H1 (cell line): ENCODE measurements around the gene DLEC1. TPM values are rescaled to one million over a fixed set of nuclear protein-coding genes. Genes with fewer than 3 reads are reported as not detected.

Source experiments
- CTCF ChIA-PET: fragments of 300-600 bp; sonication (Branson Sonifier 250); formaldehyde crosslinking; loops from one replicate; lab custom pipeline; 2021; ENCODE audit not compliant: partially characterized antibody; lab: Charles Lee
- POLR2A ChIA-PET: fragments of 300-600 bp; sonication (Branson Sonifier 250); formaldehyde crosslinking; loops from one replicate; lab custom pipeline; 2021; ENCODE audit warnings: inconsistent platforms; ENCODE audit not compliant: partially characterized antibody; lab: Charles Lee
- DNase-seq, 2 experiments: peaks; one replicate each; pipeline versions ENCODE4 v3.0.0 to v3.0.0-alpha.2; 2010 to 2022; ENCODE audit warnings: low spot score in 2 of 2, low read depth in 1 of 2, mixed read lengths in 1 of 2
- FAIRE-seq: peaks from 2 replicates; lab custom pipeline; 2011; peaks lifted over from hg19 to GRCh38; lab: Jason Lieb, UNC
- H2AFZ ChIP-seq: 2 replicates; pipeline ENCODE4 v1.8.1; 2012; ENCODE audit warnings: low read length, inconsistent platforms
- H2AK5ac ChIP-seq: 2 replicates; pipeline ENCODE4 v1.6.1; 2013; ENCODE audit warnings: low read depth, low read length
- H2BK120ac ChIP-seq: replicated peaks from 2 replicates; pipeline ENCODE3; 2013; ENCODE audit warnings: low read depth, low read length, inconsistent platforms
- H2BK12ac ChIP-seq: 2 replicates; pipeline ENCODE4 v1.6.1; 2013; ENCODE audit warnings: low read depth, low read length
- H2BK15ac ChIP-seq: 2 replicates; pipeline ENCODE4 v1.6.1; 2013; ENCODE audit warnings: low read length
- H2BK20ac ChIP-seq: 2 replicates; pipeline ENCODE4 v1.6.1; 2013; ENCODE audit warnings: low read length
- H2BK5ac ChIP-seq: 2 replicates; pipeline ENCODE4 v1.6.1; 2013; ENCODE audit warnings: low read depth, low read length
- H3K14ac ChIP-seq: 2 replicates; pipeline ENCODE4 v1.6.1; 2013; ENCODE audit warnings: inconsistent platforms; ENCODE audit not compliant: insufficient read length
- H3K18ac ChIP-seq: 2 replicates; pipeline ENCODE4 v1.6.1; 2013; ENCODE audit warnings: low read length; ENCODE audit errors: extremely low read depth
- H3K23ac ChIP-seq: 2 replicates; pipeline ENCODE4 v1.6.1; 2013; ENCODE audit warnings: inconsistent platforms; ENCODE audit not compliant: insufficient read length
- H3K23me2 ChIP-seq: 2 replicates; pipeline ENCODE4 v1.6.1; 2013; ENCODE audit warnings: low read depth, low read length
- H3K27ac ChIP-seq: 2 replicates; pipeline ENCODE4 v1.6.1; 2011; ENCODE audit warnings: low read depth, low read length, inconsistent platforms
- H3K27me3 ChIP-seq, 4 experiments: replicated peaks in 1 of 4; 1 replicate in 1 of 4; 2 replicates in 3 of 4; pipeline versions ENCODE4 v1.6.1 to v1.8.1; 2011 to 2013; ENCODE audit warnings: low read length in 3 of 4, mild to moderate bottlenecking in 3 of 4, inconsistent platforms in 2 of 4, mixed read lengths in 2 of 4, moderate library complexity in 1 of 4; ENCODE audit not compliant: control insufficient read depth in 3 of 4, insufficient read depth in 3 of 4; ENCODE audit errors: extremely low read depth in 1 of 4
- H3K36me3 ChIP-seq, 4 experiments: 2 replicates each; pipeline versions ENCODE4 v1.6.1 to v1.8.1; 2011 to 2013; ENCODE audit warnings: mild to moderate bottlenecking in 4 of 4, low read length in 3 of 4, moderate library complexity in 2 of 4, control low read depth in 1 of 4, inconsistent platforms in 1 of 4; ENCODE audit not compliant: insufficient read depth in 4 of 4, control insufficient read depth in 2 of 4
- H3K4ac ChIP-seq: replicated peaks from 2 replicates; pipeline ENCODE3; 2013; ENCODE audit warnings: low read length, low read depth, mixed read lengths, inconsistent platforms; ENCODE audit not compliant: insufficient read length
- H3K4me1 ChIP-seq, 4 experiments: replicated peaks in 1 of 4; 1 replicate in 1 of 4; 2 replicates in 3 of 4; pipeline versions ENCODE4 v1.6.1 to v1.8.1; 2011 to 2013; ENCODE audit warnings: low read length in 3 of 4, inconsistent platforms in 2 of 4, mixed read lengths in 1 of 4; ENCODE audit not compliant: insufficient read depth in 4 of 4, control insufficient read depth in 3 of 4
- H3K4me2 ChIP-seq, 2 experiments: 2 replicates each; pipeline versions ENCODE4 v1.6.1 to v1.8.1; 2011 to 2013; ENCODE audit warnings: low read depth in 2 of 2, low read length in 2 of 2, control low read depth in 1 of 2, inconsistent platforms in 1 of 2, mild to moderate bottlenecking in 1 of 2; ENCODE audit not compliant: insufficient read depth in 1 of 2
- H3K4me3 ChIP-seq, 4 experiments: fragments of 200-600, 300-600 bp in 1 of 4; sonication (generic), shearing (Covaris generic), sonication (Bioruptor Twin) in 1 of 4; 2 replicates each; pipeline versions ENCODE4 v1.5.1 to v1.8.1; 2011 to 2016; ENCODE audit warnings: low read length in 4 of 4, low read depth in 3 of 4, control low read depth in 2 of 4, inconsistent platforms in 2 of 4, mild to moderate bottlenecking in 2 of 4, mixed read lengths in 1 of 4, moderate library complexity in 1 of 4; ENCODE audit not compliant: insufficient read depth in 2 of 4; ENCODE audit errors: extremely low read depth in 1 of 4
- H3K56ac ChIP-seq: replicated peaks from 2 replicates; pipeline ENCODE3; 2013; ENCODE audit warnings: low read depth, mild to moderate bottlenecking, mixed read lengths, low read length, inconsistent platforms; ENCODE audit not compliant: insufficient read length
- H3K79me1 ChIP-seq: 2 replicates; pipeline ENCODE4 v1.6.1; 2013; ENCODE audit warnings: low read depth, low read length, control low read depth
- H3K79me2 ChIP-seq, 2 experiments: 2 replicates each; pipeline versions ENCODE4 v1.6.1 to v1.8.1; 2012 to 2013; ENCODE audit warnings: low read length in 2 of 2, mild to moderate bottlenecking in 2 of 2, inconsistent platforms in 1 of 2; ENCODE audit not compliant: insufficient read depth in 2 of 2, control insufficient read depth in 1 of 2
- H3K9ac ChIP-seq, 4 experiments: replicated peaks in 1 of 4; 1 replicate in 1 of 4; 2 replicates in 3 of 4; pipeline versions ENCODE4 v1.6.1 to v1.8.1; 2011 to 2013; ENCODE audit warnings: low read depth in 3 of 4, low read length in 3 of 4, control low read depth in 2 of 4, mild to moderate bottlenecking in 2 of 4, moderate library complexity in 2 of 4, inconsistent platforms in 1 of 4; ENCODE audit errors: extremely low read depth in 1 of 4
- H3K9me3 ChIP-seq, 2 experiments: 2 replicates each; pipeline versions ENCODE4 v1.6.1 to v1.8.1; 2012 to 2013; ENCODE audit warnings: mild to moderate bottlenecking in 2 of 2, moderate library complexity in 2 of 2, control low read depth in 1 of 2, inconsistent platforms in 1 of 2, low read depth in 1 of 2, low read length in 1 of 2, mixed read lengths in 1 of 2; ENCODE audit not compliant: insufficient read depth in 2 of 2
- H4K20me1 ChIP-seq, 2 experiments: replicated peaks in 1 of 2; 2 replicates each; pipeline versions ENCODE3 to v1.8.1; 2011 to 2013; ENCODE audit warnings: inconsistent platforms in 2 of 2, low read length in 2 of 2, mild to moderate bottlenecking in 1 of 2; ENCODE audit not compliant: insufficient read depth in 2 of 2, control insufficient read depth in 1 of 2
- H4K5ac ChIP-seq: 2 replicates; pipeline ENCODE4 v1.6.1; 2013; ENCODE audit warnings: low read length, low read depth, mixed read lengths, inconsistent platforms; ENCODE audit not compliant: insufficient read length
- H4K8ac ChIP-seq: 2 replicates; pipeline ENCODE4 v1.8.0; 2013; ENCODE audit warnings: mild to moderate bottlenecking, moderate library complexity, low read length, inconsistent platforms; ENCODE audit not compliant: insufficient read depth; ENCODE audit errors: extremely low read depth
- H4K91ac ChIP-seq: replicated peaks from 2 replicates; pipeline ENCODE3; 2013; ENCODE audit warnings: low read length, mixed read lengths, inconsistent platforms; ENCODE audit not compliant: insufficient read length
- ASH2L ChIP-seq: fragments of 200-600, 300-600 bp; sonication (generic); IDR thresholded peaks from one replicate; pipeline ENCODE4 v1.7.1; 2017; ENCODE audit warnings: low read length
- BACH1 ChIP-seq: IDR thresholded peaks from 2 replicates; pipeline ENCODE4 v1.6.1; 2012; ENCODE audit warnings: low read length, improper control_type of control experiment
- KDM1A ChIP-seq: fragments of 200-600, 300-600 bp; sonication (generic); IDR thresholded peaks from 2 replicates; pipeline ENCODE4 v1.7.1; 2016; ENCODE audit warnings: mild to moderate bottlenecking, low read length, borderline replicate concordance
- KDM5A ChIP-seq: fragments of 200-600 bp; IDR thresholded peaks from 2 replicates; pipeline ENCODE4 v1.7.1; 2012; ENCODE audit warnings: mild to moderate bottlenecking, low read length, inconsistent platforms, mixed read lengths
- NANOG ChIP-seq: IDR thresholded peaks from 2 replicates; pipeline ENCODE4 v1.6.1; 2011; ENCODE audit warnings: low read length, low read depth, mild to moderate bottlenecking, inconsistent platforms; ENCODE audit not compliant: insufficient read depth, poor library complexity, severe bottlenecking
- NRF1 ChIP-seq: IDR thresholded peaks from 2 replicates; pipeline ENCODE4 v1.6.1; 2011; ENCODE audit warnings: mild to moderate bottlenecking, low read depth, low read length, improper control_type of control experiment
- PHF8 ChIP-seq: fragments of 200-600 bp; sonication (generic); conservative IDR thresholded peaks from 2 replicates; pipeline ENCODE4 v1.7.1; 2012; ENCODE audit warnings: low read depth, mild to moderate bottlenecking, inconsistent platforms, low read length, moderate library complexity
- RBBP5 ChIP-seq: IDR thresholded peaks from 2 replicates; pipeline ENCODE4 v1.7.1; 2012; ENCODE audit warnings: low read depth, mild to moderate bottlenecking, inconsistent platforms, low read length, moderate library complexity, borderline replicate concordance
- SUZ12 ChIP-seq: fragments of 200-600 bp; sonication (generic); IDR thresholded peaks from 2 replicates; pipeline ENCODE4 v1.6.1; 2012; ENCODE audit warnings: mild to moderate bottlenecking, inconsistent platforms, low read length, moderate library complexity, mixed read lengths
- WGBS, 2 experiments: shearing (Covaris generic) in 1 of 2; methylation state at CpG; one replicate each; pipeline versions ENCODE4 v1.1.6 to v1.1.7; 2013 to 2015; ENCODE audit warnings: low lambda C conversion rate in 2 of 2, mixed read lengths in 2 of 2, inconsistent platforms in 1 of 2, low coverage in 1 of 2, missing lambda C conversion rate in 1 of 2; ENCODE audit not compliant: insufficient replicate concordance in 2 of 2, insufficient coverage in 1 of 2, insufficient read length in 1 of 2; ENCODE audit errors: extremely low coverage in 1 of 2, missing lambda C conversion rate in 1 of 2; 5-methylcytosine and 5-hydroxymethylcytosine counted together
- polyA plus RNA-seq, 7 experiments: library from polyadenylated mRNA; depleted of rRNA in 3 of 7; stranded (reverse) in 5 of 7; unstranded in 2 of 7; fragments of >200 nt in 5 of 7; fragments of 200-250 nt in 2 of 7; gene quantifications; 1 replicate in 5 of 7; 2 replicates in 1 of 7; 4 replicates in 1 of 7; pipeline versions ENCODE4 v1.2.1 to v1.2.3, GENCODE V29; 2011 to 2013; ENCODE audit warnings: missing spikeins in 2 of 7, mixed read lengths in 2 of 7
- total RNA-seq: library from RNA; stranded (reverse); fragmentation: NEBNext Ultra II Directional; extraction: Animal tissue kit (Norgen Biotek cat#: 25700); gene quantifications from 2 replicates; pipeline ENCODE4 v1.2.1, GENCODE V29; 2021

The DLEC1 gene
- total and polyA plus RNA-seq, 2 of the 8 experiments (the other 6 are each of a cell fraction or from before 2014, with no cell fraction given) = 0.26 to 0.76 TPM

DNA sequence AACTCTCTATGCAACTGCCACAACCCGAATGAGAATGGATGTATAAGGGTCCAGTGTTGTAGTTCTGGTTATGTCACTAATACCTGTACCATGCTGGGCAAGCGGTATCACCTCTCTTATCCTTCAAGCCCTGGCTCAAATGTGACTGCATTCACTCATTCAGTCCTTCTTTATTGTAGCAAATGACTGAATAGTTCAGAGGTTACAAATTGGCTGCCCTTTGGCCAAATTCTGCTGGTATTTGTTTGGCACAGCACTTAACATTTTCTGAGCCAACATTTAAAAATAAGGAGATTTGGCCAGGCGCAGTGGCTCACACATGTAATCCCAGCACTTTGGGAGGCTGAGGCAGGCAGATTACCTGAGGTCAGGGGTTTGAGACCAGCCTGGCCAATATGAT lies 47.5 kb downstream of the DLEC1 start:
- Histone ChIP-seq H3K27me3 (no peaks in the 10 kb centered on the region), H2BK5ac (no peak overlapping the region), H3K79me2 (no peaks in the 10 kb centered on the region), H3K27ac (no peak overlapping the region), H2BK12ac (no peak overlapping the region), H3K4ac (no peak overlapping the region), H3K23ac (no peak overlapping the region), H4K20me1 (no peaks in the 10 kb centered on the region), H3K4me1 (no peaks in the 10 kb centered on the region), H3K23me2 (peaks cover 4% of the 10 kb centered on the region; the same call in 1 of the 2 replicates), H3K18ac (no peak overlapping the region), H4K5ac (no peak overlapping the region), H2BK15ac (no peak overlapping the region), H3K79me1 (no peaks in the 10 kb centered on the region), H3K4me3 (no peak overlapping the region), H4K91ac (no peak overlapping the region), H2BK120ac (no peak overlapping the region), H3K36me3 (no peaks in the 10 kb centered on the region), H3K56ac (no peak overlapping the region), H3K9me3 (peaks cover 8% of the 10 kb centered on the region in 2 experiments), H3K9ac (no peak overlapping the region), H2BK20ac (no peak overlapping the region), H3K4me2 (no peak overlapping the region), H2AFZ (no peak overlapping the region), H2AK5ac (no peak overlapping the region), H3K14ac (no peak overlapping the region), H4K8ac (no peak overlapping the region)
- DNase-seq (no peak), FAIRE-seq (no peak)
- POLR2A ChIA-PET = no interaction called here
- CTCF ChIA-PET = interaction anchor here (1.7 kb wide), 2 partner anchors 8 to 83 kb away, joined by 4 to 5 read pairs; no protein-coding TSS in a partner anchor
- TF ChIP-seq RBBP5 (no peak), KDM5A (no peak), BACH1 (no peak), SUZ12 (no peak), PHF8 (no peak), KDM1A (no peak), NANOG (no peak), NRF1 (no peak), ASH2L (no peak)
- 90% methylated on average over 3 of the region's 3 CpGs; no CpG with 5 or more reads in 1 of the 2 experiments for WGBS, 2 experiments
